CD14-positive monocyte (primary cell): ENCODE results near the gene CMSS1. TPM values are rescaled to one million over a fixed set of nuclear protein-coding genes. Genes with fewer than 3 reads are reported as not detected.
A peak's percentile ranks its signal among the peaks of the same experiment; 100 is the strongest.

Source experiments
- DNase-seq, 3 donors: peaks; one replicate each; pipeline ENCODE4 v3.0.0-alpha.2; 2011 to 2022
- H2AFZ ChIP-seq: 2 replicates; pipeline ENCODE4 v1.6.0; 2012; ENCODE audit warnings: mild to moderate bottlenecking, low read depth, low read length, inconsistent platforms; ENCODE audit not compliant: insufficient read depth, poor library complexity, severe bottlenecking
- H3K27ac ChIP-seq, 2 donors: 1 replicate in 1 of 2; 2 replicates in 1 of 2; pipeline ENCODE4 v1.5.1; 2012 to 2013; ENCODE audit warnings: low read length in 2 of 2, control low read depth in 1 of 2, inconsistent platforms in 1 of 2, low read depth in 1 of 2, mild to moderate bottlenecking in 1 of 2
- H3K27me3 ChIP-seq, 2 donors: one replicate each; pipeline versions ENCODE4 v1.6.0 to v1.6.1; 2011 to 2013; ENCODE audit warnings: low read length in 2 of 2; ENCODE audit not compliant: control insufficient read depth in 2 of 2, insufficient read depth in 2 of 2
- H3K36me3 ChIP-seq, 2 donors: replicated peaks in 1 of 2; 1 replicate in 1 of 2; 2 replicates in 1 of 2; pipeline versions ENCODE4 v1.5.1 to v1.6.1; 2012 to 2013; ENCODE audit warnings: low read length in 2 of 2, control low read depth in 1 of 2, inconsistent platforms in 1 of 2, mild to moderate bottlenecking in 1 of 2; ENCODE audit not compliant: insufficient read depth in 2 of 2, control insufficient read depth in 1 of 2
- H3K4me1 ChIP-seq, 2 donors: 1 replicate in 1 of 2; 2 replicates in 1 of 2; pipeline versions ENCODE4 v1.5.1 to v1.6.1; 2012 to 2013; ENCODE audit warnings: low read length in 2 of 2, control low read depth in 1 of 2, inconsistent platforms in 1 of 2, mild to moderate bottlenecking in 1 of 2, moderate library complexity in 1 of 2; ENCODE audit not compliant: insufficient read depth in 2 of 2, control insufficient read depth in 1 of 2
- H3K4me2 ChIP-seq: replicated peaks from 2 replicates; pipeline ENCODE3; 2012; ENCODE audit warnings: low read length, moderate library complexity, mild to moderate bottlenecking; ENCODE audit not compliant: poor library complexity, severe bottlenecking; ENCODE audit errors: extremely low read depth
- H3K4me3 ChIP-seq, 3 experiments: fragments of 200-600 bp in 1 of 3; sonication (generic) in 1 of 3; replicated peaks in 1 of 3; 1 replicate in 2 of 3; 2 replicates in 1 of 3; pipeline ENCODE4 v1.5.1; 2011 to 2013; ENCODE audit warnings: low read length in 3 of 3, mild to moderate bottlenecking in 3 of 3, control low read depth in 2 of 3, low read depth in 2 of 3, inconsistent platforms in 1 of 3, moderate library complexity in 1 of 3
- H3K79me2 ChIP-seq: 2 replicates; pipeline ENCODE4 v1.6.0; 2012; ENCODE audit warnings: mild to moderate bottlenecking, control low read depth, inconsistent platforms, low read length, moderate library complexity; ENCODE audit not compliant: insufficient read depth
- H3K9ac ChIP-seq: 2 replicates; pipeline ENCODE4 v1.6.0; 2017; ENCODE audit warnings: low read length, mild to moderate bottlenecking; ENCODE audit not compliant: insufficient read depth, poor library complexity, severe bottlenecking
- H3K9me3 ChIP-seq, 2 donors: replicated peaks in 1 of 2; 1 replicate in 1 of 2; 2 replicates in 1 of 2; pipeline versions ENCODE4 v1.5.1 to v1.6.1; 2012 to 2013; ENCODE audit warnings: low read length in 2 of 2, control low read depth in 1 of 2; ENCODE audit not compliant: control insufficient read depth in 1 of 2, insufficient read depth in 1 of 2
- H4K20me1 ChIP-seq: 2 replicates; pipeline ENCODE4 v1.6.0; 2012; ENCODE audit warnings: mild to moderate bottlenecking, low read length, control low read depth, moderate library complexity; ENCODE audit not compliant: insufficient read depth
- H3K27ac Mint-ChIP-seq, 7 donors: one replicate each; pipeline ENCODE4 v1.8.0; 2020; ENCODE audit warnings: mild to moderate bottlenecking in 7 of 7, mixed read lengths in 7 of 7, moderate library complexity in 6 of 7, inconsistent platforms in 2 of 7
- H3K27me3 Mint-ChIP-seq, 3 donors: one replicate each; pipeline ENCODE4 v1.8.0; 2021 to 2022; ENCODE audit warnings: low read depth in 3 of 3, mild to moderate bottlenecking in 3 of 3, mixed read lengths in 3 of 3, moderate library complexity in 3 of 3, inconsistent platforms in 1 of 3
- H3K36me3 Mint-ChIP-seq, 2 donors: one replicate each; pipeline ENCODE4 v1.8.0; 2020; ENCODE audit warnings: mixed read lengths in 2 of 2, inconsistent platforms in 1 of 2, mild to moderate bottlenecking in 1 of 2
- H3K4me1 Mint-ChIP-seq: one replicate; pipeline ENCODE4 v1.8.0; 2020; ENCODE audit warnings: mild to moderate bottlenecking, mixed read lengths
- H3K4me3 Mint-ChIP-seq, 2 donors: one replicate each; pipeline ENCODE4 v1.8.0; 2020; ENCODE audit warnings: mild to moderate bottlenecking in 2 of 2, mixed read lengths in 2 of 2, moderate library complexity in 1 of 2
- H3K9me3 Mint-ChIP-seq, 7 donors: one replicate each; pipeline ENCODE4 v1.8.0; 2020 to 2022; ENCODE audit warnings: mixed read lengths in 7 of 7, mild to moderate bottlenecking in 6 of 7, moderate library complexity in 6 of 7, inconsistent platforms in 2 of 7
- WGBS: methylation state at CpG from one replicate; pipeline ENCODE4 v1.1.5; 2013; ENCODE audit warnings: missing lambda C conversion rate; ENCODE audit not compliant: insufficient coverage; 5-methylcytosine and 5-hydroxymethylcytosine counted together
- intact Hi-C, 2 donors: fragments of 100-400 bp; cut with micrococcal nuclease; formaldehyde crosslinking; loops; one replicate each; pipeline versions ENCODE4 v1.15.0 to v1.15.1; 2023
- polyA plus RNA-seq, 3 donors: library from polyadenylated mRNA; depleted of rRNA in 1 of 3; unstranded in 2 of 3; stranded (reverse) in 1 of 3; fragments of 300-500 nt in 2 of 3; fragments of >200 nt in 1 of 3; fragmentation: Illumina TruSeq in 2 of 3; gene quantifications; 1 replicate in 2 of 3; 2 replicates in 1 of 3; pipeline ENCODE4 v1.2.3, GENCODE V29; 2012 to 2021
- TF ChIP-seq, protein P1 (sequence below): fragments of 200-600 bp; IDR thresholded peaks from one replicate; pipeline ENCODE4 v1.8.0; 2022; ENCODE audit warnings: antibody characterized with exemption, mild to moderate bottlenecking

The CMSS1 gene
- polyA plus RNA-seq, 3 donors: 1.1 to 3.6 (median 2.2) TPM

DNA sequence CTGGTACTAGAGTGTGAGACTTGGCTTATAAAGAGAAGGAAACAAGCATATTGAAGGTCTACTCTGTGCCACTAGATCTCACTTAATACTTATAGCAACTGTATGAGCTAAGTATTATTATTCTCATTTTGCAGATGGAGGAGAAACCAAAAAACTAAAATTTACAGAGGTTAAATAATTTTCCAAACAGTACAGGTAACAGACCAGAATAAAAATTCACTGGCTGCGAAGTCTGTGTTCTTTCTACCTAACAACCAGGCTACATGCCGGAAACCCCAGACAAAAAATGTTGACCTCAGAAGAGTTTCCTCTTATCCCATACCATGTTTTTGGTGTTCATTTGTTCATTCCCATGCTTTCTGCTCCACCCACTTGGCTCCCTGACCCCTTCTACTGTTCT lies 46.6 kb downstream of the CMSS1 start:
- DNase-seq: no peak
- TF ChIP-seq, protein P1, sequence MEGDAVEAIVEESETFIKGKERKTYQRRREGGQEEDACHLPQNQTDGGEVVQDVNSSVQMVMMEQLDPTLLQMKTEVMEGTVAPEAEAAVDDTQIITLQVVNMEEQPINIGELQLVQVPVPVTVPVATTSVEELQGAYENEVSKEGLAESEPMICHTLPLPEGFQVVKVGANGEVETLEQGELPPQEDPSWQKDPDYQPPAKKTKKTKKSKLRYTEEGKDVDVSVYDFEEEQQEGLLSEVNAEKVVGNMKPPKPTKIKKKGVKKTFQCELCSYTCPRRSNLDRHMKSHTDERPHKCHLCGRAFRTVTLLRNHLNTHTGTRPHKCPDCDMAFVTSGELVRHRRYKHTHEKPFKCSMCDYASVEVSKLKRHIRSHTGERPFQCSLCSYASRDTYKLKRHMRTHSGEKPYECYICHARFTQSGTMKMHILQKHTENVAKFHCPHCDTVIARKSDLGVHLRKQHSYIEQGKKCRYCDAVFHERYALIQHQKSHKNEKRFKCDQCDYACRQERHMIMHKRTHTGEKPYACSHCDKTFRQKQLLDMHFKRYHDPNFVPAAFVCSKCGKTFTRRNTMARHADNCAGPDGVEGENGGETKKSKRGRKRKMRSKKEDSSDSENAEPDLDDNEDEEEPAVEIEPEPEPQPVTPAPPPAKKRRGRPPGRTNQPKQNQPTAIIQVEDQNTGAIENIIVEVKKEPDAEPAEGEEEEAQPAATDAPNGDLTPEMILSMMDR: no peak
- H3K79me2 ChIP-seq: no peaks in the 10 kb centered on the region
- no peak overlapping the region for H3K4me2 ChIP-seq
- H3K27ac ChIP-seq: no peak overlapping the region
- H3K27me3 ChIP-seq: no peaks in the 10 kb centered on the region
- H4K20me1 ChIP-seq: no peaks in the 10 kb centered on the region
- Mint-ChIP-seq H3K36me3 (no peaks in the 10 kb centered on the region), H3K4me1 (no peaks in the 10 kb centered on the region), H3K4me3 (no peak overlapping the region), H3K27ac (peak overlapping the region in 1 of 7 donors; percentile 15), H3K27me3 (no peaks in the 10 kb centered on the region), H3K9me3 (no peaks in the 10 kb centered on the region)
- no peak overlapping the region for H3K9ac ChIP-seq
- H3K9me3 ChIP-seq: no peaks in the 10 kb centered on the region
- H2AFZ ChIP-seq: no peak overlapping the region
- H3K36me3 ChIP-seq: no peaks in the 10 kb centered on the region
- intact Hi-C loops: no loop called here
- no peak overlapping the region for H3K4me3 ChIP-seq
- 100% methylated on average over 1 of the region's 2 CpGs for WGBS
- H3K4me1 ChIP-seq: no peaks in the 10 kb centered on the region

DNA sequence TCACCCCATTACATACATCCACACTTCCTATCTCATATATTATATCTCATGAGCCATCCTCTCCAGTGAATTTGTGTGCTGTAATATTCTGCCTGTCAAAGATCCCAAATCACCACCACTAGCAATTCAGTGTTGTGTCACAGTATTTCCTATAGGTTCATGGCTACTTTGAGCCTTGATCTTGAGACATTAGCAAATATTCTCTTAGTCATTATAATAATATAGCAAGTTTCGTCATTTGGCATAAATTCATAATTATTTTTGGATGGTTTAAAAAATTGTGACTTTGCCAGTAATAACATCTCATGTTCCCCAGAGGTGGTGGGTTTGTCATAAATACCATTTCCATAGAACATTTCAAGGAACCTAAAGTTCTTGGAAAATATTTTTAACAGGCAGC lies 47.7 kb downstream of the CMSS1 start:
- Histone ChIP-seq H2AFZ (no peak overlapping the region), H3K9me3 (no peaks in the 10 kb centered on the region), H3K4me2 (no peak overlapping the region), H3K27ac (no peak overlapping the region), H3K36me3 (no peaks in the 10 kb centered on the region), H4K20me1 (no peaks in the 10 kb centered on the region), H3K27me3 (no peaks in the 10 kb centered on the region), H3K9ac (no peak overlapping the region), H3K79me2 (no peaks in the 10 kb centered on the region), H3K4me3 (no peak overlapping the region), H3K4me1 (no peaks in the 10 kb centered on the region)
- WGBS: no CpG with 5 or more reads among the region's 1 CpG
- Mint-ChIP-seq H3K27ac (no peak overlapping the region), H3K9me3 (no peaks in the 10 kb centered on the region), H3K4me3 (no peak overlapping the region), H3K36me3 (no peaks in the 10 kb centered on the region), H3K4me1 (no peaks in the 10 kb centered on the region), H3K27me3 (no peaks in the 10 kb centered on the region)
- no peak for DNase-seq
- intact Hi-C loops: no loop called here
- TF ChIP-seq, protein P1: no peak
